HepG2 (cell line): ENCODE measurements around the gene EGLN1.

Experiments
- CHCHD3 ChIP-seq: sonication (generic); formaldehyde crosslinking; IDR thresholded peaks from 2 replicates; pipeline ENCODE4 v1.8.0; 2022; ENCODE audit warnings: mild to moderate bottlenecking, missing genetic modification reagents, moderate library complexity
- CHD4 ChIP-seq: fragments of 200-600 bp; sonication (generic); IDR thresholded peaks from 2 replicates; pipeline ENCODE4 v1.7.0; 2017; ENCODE audit warnings: mild to moderate bottlenecking, low read length, borderline replicate concordance
- CREM ChIP-seq, 2 experiments: sonication (generic) in 1 of 2; formaldehyde crosslinking in 1 of 2; IDR thresholded peaks; 2 replicates each; pipeline versions ENCODE4 v1.4.0 to v1.6.1; 2016 to 2020; ENCODE audit warnings: antibody characterized with exemption in 1 of 2, mild to moderate bottlenecking in 1 of 2, missing genetic modification reagents in 1 of 2
- E2F5 ChIP-seq: sonication (generic); formaldehyde crosslinking; conservative IDR thresholded peaks from 2 replicates; pipeline ENCODE4 v1.4.0; 2020; ENCODE audit warnings: missing genetic modification reagents
- EHMT2 ChIP-seq: fragments of 200-600 bp; sonication (generic); IDR thresholded peaks from 2 replicates; pipeline ENCODE4 v1.7.0; 2017; ENCODE audit warnings: antibody characterized with exemption, low read depth, low read length, borderline replicate concordance
- NR1H2 ChIP-seq: sonication (generic); formaldehyde crosslinking; IDR thresholded peaks from 2 replicates; pipeline ENCODE4 v1.8.1; 2022; ENCODE audit warnings: low read depth, missing genetic modification reagents, borderline replicate concordance
- POLR2A ChIP-seq, 2 experiments: IDR thresholded peaks; 2 replicates each; pipeline ENCODE4 v1.6.1; 2011; ENCODE audit warnings: low read depth in 2 of 2, low read length in 2 of 2, mild to moderate bottlenecking in 1 of 2, moderate library complexity in 1 of 2; ENCODE audit not compliant: insufficient read depth in 1 of 2
- TBL1XR1 ChIP-seq: fragments of 150-350 bp; IDR thresholded peaks from 2 replicates; pipeline ENCODE4 v1.6.1; 2014; ENCODE audit warnings: borderline replicate concordance, low read length; ENCODE audit not compliant: partially characterized antibody
- ZNF558 ChIP-seq: sonication (generic); formaldehyde crosslinking; IDR thresholded peaks from 2 replicates; pipeline ENCODE4 v1.9.0; 2022; ENCODE audit warnings: mild to moderate bottlenecking, missing genetic modification reagents, borderline replicate concordance
- ZNF644 ChIP-seq: IDR thresholded peaks from 2 replicates; pipeline ENCODE4 v1.6.1; 2016; ENCODE audit warnings: low read depth

DNA sequence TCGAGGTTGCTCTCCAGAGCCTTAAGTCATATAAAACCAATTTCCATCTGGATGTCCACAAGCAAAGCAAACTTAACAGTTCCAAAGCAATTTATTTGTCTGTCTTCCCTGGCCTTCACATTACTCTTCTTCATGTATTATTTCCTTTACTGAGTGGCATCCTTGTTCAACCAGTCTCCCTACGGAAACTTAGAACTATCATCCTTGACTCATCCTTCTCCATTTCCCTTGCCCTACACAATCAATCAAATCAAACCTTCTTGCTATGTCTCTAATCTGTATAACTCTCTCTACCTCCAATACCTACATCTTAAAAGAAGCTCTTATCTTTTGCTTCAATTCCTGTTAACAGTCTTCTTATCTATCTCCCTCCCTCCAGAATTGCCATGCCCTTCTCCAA is 25.4 kb downstream of the EGLN1 start:
- no peak for TF ChIP-seq E2F5 (CRISPR knock-in tag)
- TF ChIP-seq ZNF558 (CRISPR knock-in tag): no peak
- no peak for TF ChIP-seq NR1H2 (CRISPR knock-in tag)
- no peak for TF ChIP-seq CREM (IDR thresholded peaks at IDR 0.05)
- TF ChIP-seq CREM (CRISPR knock-in tag; IDR thresholded peaks at IDR 0.05): no peak
- no peak for TF ChIP-seq POLR2A (IDR thresholded peaks at IDR 0.05; ENCODE audit: insufficient read depth in 1 of 2, low read depth in 2 of 2, low read length in 2 of 2)
- no peak for TF ChIP-seq CHD4
- TF ChIP-seq EHMT2: no peak
- no peak for TF ChIP-seq CHCHD3 (CRISPR knock-in tag)
- TF ChIP-seq ZNF644: no peak
- no peak for TF ChIP-seq TBL1XR1
